Erythroblast (primary cell): ENCODE measurements around the gene GAK.
"Not testable (repeated sequence)": the region's sequence is repeated elsewhere in the genome, so short reads cannot be mapped to it uniquely, and the experiment has no call there.

Experiments used
- DNase-seq, 2 experiments: peaks; one replicate each; lab custom pipeline; 2025; lab: John Stamatoyannopoulos, UW
- GATA1 ChIP-seq: IDR thresholded peaks from 2 replicates; pipeline ENCODE4 v1.6.1; 2011; ENCODE audit warnings: low read depth, mild to moderate bottlenecking, control low read depth, low read length, moderate library complexity
- POLR2A ChIP-seq: IDR thresholded peaks from 2 replicates; pipeline ENCODE4 v1.6.1; 2011; ENCODE audit warnings: mild to moderate bottlenecking, low read length

GAK gene

GRCh38 chr4:951594-952468 is 19.7 kb upstream of the GAK start:
- no peak for DNase-seq
- TF ChIP-seq GATA1 (no peak), POLR2A (no peak)

DNA sequence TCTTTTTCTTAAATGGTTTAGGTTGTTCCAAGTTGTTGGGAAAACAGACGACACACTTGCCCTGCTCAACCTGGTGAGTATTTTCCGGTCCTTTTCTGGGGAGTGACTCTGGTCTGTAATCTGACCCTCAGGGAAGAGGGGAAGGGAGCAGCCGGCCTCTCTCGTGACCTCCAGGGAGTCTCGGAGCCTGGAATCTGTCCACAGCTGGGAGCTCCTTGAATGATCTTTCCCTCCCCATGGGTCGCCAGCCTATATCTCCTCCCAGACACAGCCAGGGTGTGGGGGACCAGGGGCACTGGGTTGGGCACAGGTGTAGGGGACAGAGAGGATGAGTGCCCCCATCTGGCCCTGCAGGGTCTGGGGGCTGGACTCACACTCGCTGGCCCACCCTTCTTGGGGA is 19.1 kb upstream of the GAK start:
- no peak for DNase-seq

GRCh38 chr4:950136-951020 is 18.3 kb upstream of the GAK start:
- no peak for DNase-seq
- no peak for TF ChIP-seq GATA1
- TF ChIP-seq POLR2A: no peak

More for the DNA sequence above, 19.1 kb upstream of the GAK start:
- TF ChIP-seq POLR2A: no peak
- no peak for TF ChIP-seq GATA1

DNA sequence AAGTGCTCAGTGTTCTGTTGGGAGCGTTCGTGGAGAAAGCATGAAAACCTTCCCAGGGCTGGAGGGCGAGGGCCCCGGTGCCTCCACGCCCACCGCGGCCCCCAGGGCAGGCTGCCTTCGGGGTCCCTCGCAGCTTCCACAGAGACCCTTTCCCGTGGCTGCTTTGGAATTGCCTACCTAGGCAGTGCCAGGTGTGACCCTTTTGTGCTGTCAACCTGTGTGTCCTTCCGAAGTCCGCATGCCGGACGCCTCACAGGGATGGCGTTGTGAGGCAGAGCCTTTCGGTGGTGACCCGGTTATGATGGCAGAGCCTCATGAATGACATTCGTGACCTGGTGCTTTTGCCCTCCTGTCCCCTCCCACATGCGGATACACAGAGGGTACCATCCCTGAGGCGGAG is 17.5 kb upstream of the GAK start:
- TF ChIP-seq GATA1 (no peak), POLR2A (no peak)
- DNase-seq: no peak

- DNase-seq: no peak
These were observed 16.8 kb upstream of the GAK start for GRCh38 chr4:948936-949300.

GRCh38 chr4:948101-948935 is 16.2 kb upstream of the GAK start:
- DNase-seq: no peak
- no peak for TF ChIP-seq POLR2A
- TF ChIP-seq GATA1: no peak

More at GRCh38 chr4:948936-949300, 16.8 kb upstream of the GAK start:
- TF ChIP-seq POLR2A (no peak), GATA1 (no peak)

DNA sequence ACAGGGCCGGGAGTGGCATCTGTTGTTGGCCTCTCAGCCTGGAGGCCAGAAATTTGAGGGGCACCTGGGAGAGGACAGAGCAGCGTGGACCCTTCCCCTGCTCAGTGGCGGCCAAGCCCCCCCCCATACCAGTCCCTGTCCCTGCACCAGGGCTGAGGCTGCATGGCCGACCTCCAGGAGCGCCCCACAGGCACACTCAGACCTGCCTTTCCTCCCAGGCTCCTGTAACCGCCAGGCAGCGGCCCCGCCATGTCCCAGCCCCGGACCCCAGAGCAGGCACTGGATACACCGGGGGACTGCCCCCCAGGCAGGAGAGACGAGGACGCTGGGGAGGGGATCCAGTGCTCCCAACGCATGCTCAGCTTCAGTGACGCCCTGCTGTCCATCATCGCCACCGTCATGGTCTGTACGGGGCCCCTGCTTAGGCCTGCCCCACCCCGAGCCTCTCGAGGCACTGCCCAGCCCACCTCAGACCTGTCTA is 15.4 kb upstream of the GAK start:
- TF ChIP-seq POLR2A (no peak), GATA1 (no peak)
- DNase-seq: no peak

GRCh38 chr4:946517-947471 is 14.7 kb upstream of the GAK start:
- TF ChIP-seq POLR2A (no peak), GATA1 (no peak)
- DNase-seq: no peak

- TF ChIP-seq GATA1 (no peak), POLR2A (no peak)
- DNase-seq: no peak
These were observed 14.0 kb upstream of the GAK start for GRCh38 chr4:946103-946450.

- DNase-seq: no peak
- TF ChIP-seq POLR2A (no peak), GATA1 (no peak)
These were observed 13.4 kb upstream of the GAK start for GRCh38 chr4:945274-946102.

- not testable (repeated sequence) for DNase-seq
These were observed 7.4 kb upstream of the GAK start for GRCh38 chr4:939508-939907.

- no peak for DNase-seq
These were observed 576 bp upstream of the GAK start for GRCh38 chr4:932713-933070.

More at GRCh38 chr4:932713-933070, 576 bp upstream of the GAK start:
- TF ChIP-seq GATA1 (no peak), POLR2A (no peak)
